Measurements from ENCODE around the gene MTRF1. TPM values are rescaled to one million over a fixed set of nuclear protein-coding genes. Genes with fewer than 3 reads are reported as not detected.
A peak's percentile ranks its signal among the peaks of the same experiment; 100 is the strongest.

The MTRF1 gene
- total and polyA plus RNA-seq, 4 experiments from 2014 or later: 5.3 to 30.1 (median 22.8) TPM

GRCh38 chr13:41307884-41308640 is 44.7 kb upstream of the MTRF1 start:
- Mint-ChIP-seq H3K4me3 (peak overlapping the region in 1 of 8 donors; percentile 55), H3K27ac (no peak overlapping the region), H3K36me3 (peaks cover 0 to 13% of the 10 kb centered on the region in 2 donors), H3K4me1 (peaks cover 4 to 20% (median 13%) of the 10 kb centered on the region in 4 donors), H3K9me3 (peaks cover 0 to 2% (median 0%) of the 10 kb centered on the region in 8 donors), H3K27me3 (peaks cover 0 to 3% of the 10 kb centered on the region in 2 donors)
- no peak for DNase-seq
- Histone ChIP-seq H3K4me1 (ENCODE audit: insufficient read depth, low read length) (peaks cover 15% of the 10 kb centered on the region), H3K4me3 (ENCODE audit: low read length in 2 of 2) (no peak overlapping the region), H3K36me3 (ENCODE audit: insufficient read depth, low read length) (no peaks in the 10 kb centered on the region), H3K27ac (ENCODE audit: low read depth, low read length) (no peak overlapping the region), H3K9me3 (ENCODE audit: control insufficient read depth in 1 of 2, low read length in 2 of 2) (no peaks in the 10 kb centered on the region), H3K27me3 (ENCODE audit: insufficient read depth, low read length) (no peaks in the 10 kb centered on the region)
- CTCF ChIA-PET (ENCODE audit: partially characterized antibody): no interaction called here
- intact Hi-C loops (cut with micrococcal nuclease): no loop called here
- POLR2A ChIA-PET (ENCODE audit: partially characterized antibody): no interaction called here

DNA sequence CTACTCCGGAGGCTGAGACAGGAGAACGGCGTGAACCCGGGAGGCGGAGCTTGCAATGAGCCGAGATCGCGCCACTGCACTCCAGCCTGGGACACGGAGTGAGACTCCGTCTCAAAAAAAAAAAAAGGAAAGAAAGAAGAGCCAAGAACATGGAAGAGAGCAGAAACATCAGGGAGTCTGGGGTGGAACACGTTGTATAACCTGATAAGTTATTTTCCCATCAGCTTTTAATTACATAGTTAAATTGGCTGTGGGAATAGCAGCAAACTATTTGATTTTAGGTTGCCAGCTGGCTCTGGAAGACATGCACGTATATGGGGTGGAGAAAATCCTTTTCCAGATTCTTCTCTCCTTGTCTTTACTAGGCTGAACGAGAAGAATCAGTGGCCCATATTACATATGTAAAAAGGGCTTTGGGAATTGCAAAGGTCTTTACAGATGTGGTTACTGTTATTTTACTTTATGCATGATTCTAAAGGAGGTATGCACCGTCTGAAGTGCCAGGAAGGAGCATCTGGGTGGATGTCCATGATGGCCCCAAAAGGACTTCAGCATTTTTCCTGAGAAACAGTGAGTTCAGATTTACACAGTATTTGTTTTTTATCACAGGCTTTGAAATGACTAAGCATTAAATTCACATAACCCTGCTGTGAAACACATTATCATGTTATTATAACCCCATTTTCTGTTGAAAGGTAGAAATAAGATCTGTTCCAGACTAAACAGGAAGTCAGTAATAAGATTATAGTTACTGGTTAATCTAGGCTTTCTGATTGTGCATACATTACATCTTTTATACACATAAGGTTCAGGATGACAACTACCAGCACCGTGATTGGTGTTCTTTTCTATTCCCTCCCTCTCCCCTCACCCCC is 43.1 kb upstream of the MTRF1 start:
- intact Hi-C loops (cut with micrococcal nuclease): no loop called here
- DNase-seq: no peak
- no peak overlapping the region for H3K4me3 ChIP-seq (ENCODE audit: low read length in 2 of 2)
- Mint-ChIP-seq H3K36me3 (peaks cover 0 to 8% of the 10 kb centered on the region in 2 donors), H3K27ac (no peak overlapping the region), H3K9me3 (no peaks in the 10 kb centered on the region), H3K4me3 (no peak overlapping the region), H3K27me3 (peaks cover 0 to 3% of the 10 kb centered on the region in 2 donors), H3K4me1 (peaks cover 1 to 13% (median 7%) of the 10 kb centered on the region in 4 donors)
- POLR2A ChIA-PET (ENCODE audit: partially characterized antibody): no interaction called here
- H3K36me3 ChIP-seq (ENCODE audit: insufficient read depth, low read length): no peaks in the 10 kb centered on the region
- CTCF ChIA-PET (ENCODE audit: partially characterized antibody): no interaction called here
- peaks cover 7% of the 10 kb centered on the region for H3K4me1 ChIP-seq (ENCODE audit: insufficient read depth, low read length)
- H3K27me3 ChIP-seq (ENCODE audit: insufficient read depth, low read length): no peaks in the 10 kb centered on the region
- no peak overlapping the region for H3K27ac ChIP-seq (ENCODE audit: low read depth, low read length)
- H3K9me3 ChIP-seq (ENCODE audit: control insufficient read depth in 1 of 2, low read length in 2 of 2): no peaks in the 10 kb centered on the region

- H3K4me1 Mint-ChIP-seq: no peaks in the 10 kb centered on the region
- Histone ChIP-seq H3K4me1 (ENCODE audit: insufficient read depth, low read length) (no peaks in the 10 kb centered on the region), H3K27ac (ENCODE audit: low read depth, low read length) (no peak overlapping the region), H3K27me3 (ENCODE audit: insufficient read depth, low read length) (no peaks in the 10 kb centered on the region), H3K36me3 (ENCODE audit: insufficient read depth, low read length) (no peaks in the 10 kb centered on the region), H3K9me3 (ENCODE audit: control insufficient read depth in 1 of 2, low read length in 2 of 2) (no peaks in the 10 kb centered on the region), H3K4me3 (ENCODE audit: low read length in 2 of 2) (no peak overlapping the region)
- H3K4me3 Mint-ChIP-seq: no peak overlapping the region
- no peaks in the 10 kb centered on the region for H3K9me3 Mint-ChIP-seq
- H3K27me3 Mint-ChIP-seq: peaks cover 0 to 5% of the 10 kb centered on the region in 2 donors
- no peak for DNase-seq
- intact Hi-C loops (cut with micrococcal nuclease): no loop called here
- H3K36me3 Mint-ChIP-seq: peaks cover 0 to 4% of the 10 kb centered on the region in 2 donors
- CTCF ChIA-PET (ENCODE audit: partially characterized antibody): no interaction called here
- POLR2A ChIA-PET (ENCODE audit: partially characterized antibody): interaction anchor here (0.8 kb wide), 1 partner anchor 244 kb away, joined by 3 read pairs; no protein-coding TSS in a partner anchor
- no peak overlapping the region for H3K27ac Mint-ChIP-seq
These were observed 41.2 kb upstream of the MTRF1 start for GRCh38 chr13:41304551-41304950.

GRCh38 chr13:41302743-41303142 is 39.4 kb upstream of the MTRF1 start:
- intact Hi-C loops (cut with micrococcal nuclease): no loop called here
- POLR2A ChIA-PET (ENCODE audit: partially characterized antibody): no interaction called here

GRCh38 chr13:41299316-41300094 is 36.1 kb upstream of the MTRF1 start:
- no peaks in the 10 kb centered on the region for H3K4me1 Mint-ChIP-seq
- Histone ChIP-seq H3K9me3 (ENCODE audit: control insufficient read depth in 1 of 2, low read length in 2 of 2) (no peaks in the 10 kb centered on the region), H3K27ac (ENCODE audit: low read depth, low read length) (no peak overlapping the region), H3K4me1 (ENCODE audit: insufficient read depth, low read length) (no peaks in the 10 kb centered on the region), H3K36me3 (ENCODE audit: insufficient read depth, low read length) (no peaks in the 10 kb centered on the region), H3K27me3 (ENCODE audit: insufficient read depth, low read length) (no peaks in the 10 kb centered on the region), H3K4me3 (ENCODE audit: low read length in 2 of 2) (no peak overlapping the region)
- peaks cover 0 to 4% of the 10 kb centered on the region in 2 donors for H3K36me3 Mint-ChIP-seq
- no peak for DNase-seq
- POLR2A ChIA-PET (ENCODE audit: partially characterized antibody): interaction anchor here (0.6 kb wide), 1 partner anchor 37 kb away, joined by 3 read pairs; no protein-coding TSS in a partner anchor
- peaks cover 0 to 11% (median 3%) of the 10 kb centered on the region in 8 donors for H3K9me3 Mint-ChIP-seq
- H3K27me3 Mint-ChIP-seq: peaks cover 3 to 4% of the 10 kb centered on the region in 2 donors
- no peak overlapping the region for H3K27ac Mint-ChIP-seq
- intact Hi-C loops (cut with micrococcal nuclease): no loop called here
- CTCF ChIA-PET (ENCODE audit: partially characterized antibody): no interaction called here
- no peak overlapping the region for H3K4me3 Mint-ChIP-seq

More at GRCh38 chr13:41302743-41303142, 39.4 kb upstream of the MTRF1 start:
- Histone ChIP-seq H3K9me3 (ENCODE audit: control insufficient read depth in 1 of 2, low read length in 2 of 2) (no peaks in the 10 kb centered on the region), H3K27me3 (ENCODE audit: insufficient read depth, low read length) (no peaks in the 10 kb centered on the region), H3K36me3 (ENCODE audit: insufficient read depth, low read length) (no peaks in the 10 kb centered on the region), H3K27ac (ENCODE audit: low read depth, low read length) (no peak overlapping the region), H3K4me3 (ENCODE audit: low read length in 2 of 2) (no peak overlapping the region), H3K4me1 (ENCODE audit: insufficient read depth, low read length) (no peaks in the 10 kb centered on the region)
- no peak overlapping the region for H3K4me3 Mint-ChIP-seq
- H3K27me3 Mint-ChIP-seq: peaks cover 4 to 5% of the 10 kb centered on the region in 2 donors
- CTCF ChIA-PET (ENCODE audit: partially characterized antibody): no interaction called here
- H3K36me3 Mint-ChIP-seq: peaks cover 0 to 4% of the 10 kb centered on the region in 2 donors
- no peaks in the 10 kb centered on the region for H3K9me3 Mint-ChIP-seq
- H3K27ac Mint-ChIP-seq: no peak overlapping the region
- no peak for DNase-seq
- no peaks in the 10 kb centered on the region for H3K4me1 Mint-ChIP-seq

GRCh38 chr13:41296879-41297646 is 33.7 kb upstream of the MTRF1 start:
- POLR2A ChIA-PET (ENCODE audit: partially characterized antibody): no interaction called here
- Mint-ChIP-seq H3K27ac (no peak overlapping the region), H3K4me3 (no peak overlapping the region)

More at GRCh38 chr13:41296879-41297646, 33.7 kb upstream of the MTRF1 start:
- intact Hi-C loops (cut with micrococcal nuclease): no loop called here
- peaks cover 0 to 4% of the 10 kb centered on the region in 2 donors for H3K36me3 Mint-ChIP-seq
- no peak for DNase-seq
- no peak overlapping the region for H3K27ac ChIP-seq (ENCODE audit: low read depth, low read length)
- CTCF ChIA-PET (ENCODE audit: partially characterized antibody): interaction anchor here (0.6 kb wide), 1 partner anchor 413 kb away, joined by 3 read pairs; no protein-coding TSS in a partner anchor
- H3K27me3 ChIP-seq (ENCODE audit: insufficient read depth, low read length): no peaks in the 10 kb centered on the region
- no peak overlapping the region for H3K4me3 ChIP-seq (ENCODE audit: low read length in 2 of 2)
- peaks cover 3 to 4% of the 10 kb centered on the region in 2 donors for H3K27me3 Mint-ChIP-seq
- H3K4me1 Mint-ChIP-seq: no peaks in the 10 kb centered on the region
- H3K9me3 ChIP-seq (ENCODE audit: control insufficient read depth in 1 of 2, low read length in 2 of 2): peaks cover 0 to 3% of the 10 kb centered on the region in 2 donors
- no peaks in the 10 kb centered on the region for H3K4me1 ChIP-seq (ENCODE audit: insufficient read depth, low read length)
- H3K9me3 Mint-ChIP-seq: peaks cover 0 to 25% (median 4%) of the 10 kb centered on the region in 8 donors
- no peaks in the 10 kb centered on the region for H3K36me3 ChIP-seq (ENCODE audit: insufficient read depth, low read length)

Data from CD4-positive, alpha-beta memory T cell (primary cell).